SK-N-SH treated with all-trans-retinoic acid at 6 μM for 48 hours (cell line): Measurements from ENCODE around the gene RABGAP1L.

Source experiments
- ATAC-seq: fragments of 200-7000 bp; cut with Tn5 transposase; 3 replicates; pipeline ENCODE4 v1.9.1; 2020; ENCODE audit warnings: mild to moderate bottlenecking, moderate library complexity
- ARNTL ChIP-seq: fragments of 450-650 bp; formaldehyde crosslinking; IDR thresholded peaks from 2 replicates; pipeline ENCODE4 v1.5.0; 2020; ENCODE audit warnings: low read depth, mild to moderate bottlenecking, moderate library complexity, borderline replicate concordance
- BACH2 ChIP-seq: fragments of 250-450 bp; sonication (Bioruptor Pico); IDR thresholded peaks from 2 replicates; pipeline ENCODE4 v1.9.0; 2021; ENCODE audit warnings: mild to moderate bottlenecking, borderline replicate concordance
- CSDC2 ChIP-seq: fragments of 250-450 bp; sonication (Bioruptor Pico); IDR thresholded peaks from 2 replicates; pipeline ENCODE4 v1.5.0; 2020; ENCODE audit warnings: mild to moderate bottlenecking, moderate library complexity
- GLIS3 ChIP-seq: fragments of 250-450 bp; sonication (Bioruptor Pico); IDR thresholded peaks from 2 replicates; pipeline ENCODE4 v1.5.0; 2020; ENCODE audit warnings: mild to moderate bottlenecking, moderate library complexity
- ISL1 ChIP-seq: fragments of 250-450 bp; sonication (Bioruptor Pico); IDR thresholded peaks from 2 replicates; pipeline ENCODE4 v2.1.2; 2022; ENCODE audit warnings: mild to moderate bottlenecking, moderate library complexity
- OSR1 ChIP-seq: fragments of 250-450 bp; sonication (Bioruptor Pico); IDR thresholded peaks from 2 replicates; pipeline ENCODE4 v1.8.0; 2022; ENCODE audit warnings: moderate library complexity, mild to moderate bottlenecking, inconsistent platforms
- PPARA ChIP-seq: fragments of 250-450 bp; sonication (Bioruptor Pico); IDR thresholded peaks from 2 replicates; pipeline ENCODE4 v1.5.0; 2020; ENCODE audit warnings: mild to moderate bottlenecking, borderline replicate concordance
- RARB ChIP-seq: fragments of 250-450 bp; sonication (Bioruptor Pico); IDR thresholded peaks from 2 replicates; pipeline ENCODE4 v1.8.0; 2021; ENCODE audit warnings: mild to moderate bottlenecking, moderate library complexity
- SNAI2 ChIP-seq: fragments of 250-450 bp; sonication (Bioruptor Pico); IDR thresholded peaks from 2 replicates; pipeline ENCODE4 v1.5.0; 2020; ENCODE audit warnings: mild to moderate bottlenecking, moderate library complexity
- TCF4 ChIP-seq: fragments of 250-450 bp; sonication (Bioruptor Pico); IDR thresholded peaks from 2 replicates; pipeline ENCODE4 v1.8.0; 2021; ENCODE audit warnings: mild to moderate bottlenecking, moderate library complexity, borderline replicate concordance
- TOX ChIP-seq: fragments of 250-450 bp; sonication (Bioruptor Pico); IDR thresholded peaks from 2 replicates; pipeline ENCODE4 v1.8.0; 2021; ENCODE audit warnings: mild to moderate bottlenecking, moderate library complexity, borderline replicate concordance
- ZC3H10 ChIP-seq: fragments of 250-450 bp; sonication (Bioruptor Pico); IDR thresholded peaks from 2 replicates; pipeline ENCODE4 v1.5.1; 2021; ENCODE audit warnings: mild to moderate bottlenecking, moderate library complexity
- ZFP3 ChIP-seq: fragments of 250-450 bp; sonication (Bioruptor Pico); IDR thresholded peaks from 2 replicates; pipeline ENCODE4 v1.5.0; 2020; ENCODE audit warnings: mild to moderate bottlenecking, moderate library complexity
- ZFP30 ChIP-seq: fragments of 450-650 bp; formaldehyde crosslinking; IDR thresholded peaks from 2 replicates; pipeline ENCODE4 v1.5.0; 2022; ENCODE audit warnings: mild to moderate bottlenecking, moderate library complexity
- ZNF565 ChIP-seq: fragments of 450-650 bp; formaldehyde crosslinking; conservative IDR thresholded peaks from 2 replicates; pipeline ENCODE4 v1.5.0; 2020; ENCODE audit warnings: low read depth, mild to moderate bottlenecking, moderate library complexity
- ZNF70 ChIP-seq: fragments of 450-650 bp; formaldehyde crosslinking; IDR thresholded peaks from 2 replicates; pipeline ENCODE4 v1.5.0; 2020; ENCODE audit warnings: mild to moderate bottlenecking, moderate library complexity
- ZNF8 ChIP-seq: fragments of 450-650 bp; formaldehyde crosslinking; IDR thresholded peaks from 2 replicates; pipeline ENCODE4 v1.5.0; 2020; ENCODE audit warnings: mild to moderate bottlenecking, moderate library complexity
- TF ChIP-seq, protein P1 (sequence below): fragments of 250-450 bp; sonication (Bioruptor Pico); IDR thresholded peaks from 2 replicates; pipeline ENCODE4 v1.5.1; 2020; ENCODE audit warnings: low read depth, mild to moderate bottlenecking, moderate library complexity
- TF ChIP-seq, protein P2 (sequence below): fragments of 250-450 bp; sonication (Bioruptor Pico); IDR thresholded peaks from 2 replicates; pipeline ENCODE4 v1.8.0; 2020; ENCODE audit warnings: mild to moderate bottlenecking, moderate library complexity, borderline replicate concordance
- TF ChIP-seq, protein P3 (sequence below): fragments of 250-450 bp; sonication (Bioruptor Pico); IDR thresholded peaks from 2 replicates; pipeline ENCODE4 v1.5.0; 2020; ENCODE audit warnings: mild to moderate bottlenecking, moderate library complexity
- TF ChIP-seq, protein P4 (sequence below): fragments of 250-450 bp; sonication (Bioruptor Pico); IDR thresholded peaks from 2 replicates; pipeline ENCODE4 v1.8.0; 2021; ENCODE audit warnings: low read depth, mild to moderate bottlenecking, moderate library complexity, borderline replicate concordance

RABGAP1L gene

DNA sequence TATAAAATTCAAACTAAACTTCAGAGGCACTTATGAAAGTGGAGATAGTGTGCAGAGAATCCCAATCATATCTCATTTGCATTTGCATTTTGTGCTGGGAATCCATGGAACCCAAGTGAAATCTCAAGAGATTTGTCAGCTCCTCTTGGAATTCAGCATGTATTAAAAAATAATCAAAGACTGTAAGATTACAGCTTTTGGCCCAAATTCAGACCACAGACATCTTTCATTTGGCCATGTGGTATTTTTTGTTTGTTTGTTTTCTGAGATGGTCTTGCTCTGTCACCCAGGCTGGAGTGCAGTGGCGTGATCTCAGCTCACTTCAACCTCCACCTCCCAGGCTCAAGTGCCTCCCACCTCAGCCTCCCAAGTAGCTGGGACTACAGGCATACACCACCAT lies 836.6 kb downstream of the RABGAP1L start:
- ATAC-seq = no peak
- TF ChIP-seq, protein P1, sequence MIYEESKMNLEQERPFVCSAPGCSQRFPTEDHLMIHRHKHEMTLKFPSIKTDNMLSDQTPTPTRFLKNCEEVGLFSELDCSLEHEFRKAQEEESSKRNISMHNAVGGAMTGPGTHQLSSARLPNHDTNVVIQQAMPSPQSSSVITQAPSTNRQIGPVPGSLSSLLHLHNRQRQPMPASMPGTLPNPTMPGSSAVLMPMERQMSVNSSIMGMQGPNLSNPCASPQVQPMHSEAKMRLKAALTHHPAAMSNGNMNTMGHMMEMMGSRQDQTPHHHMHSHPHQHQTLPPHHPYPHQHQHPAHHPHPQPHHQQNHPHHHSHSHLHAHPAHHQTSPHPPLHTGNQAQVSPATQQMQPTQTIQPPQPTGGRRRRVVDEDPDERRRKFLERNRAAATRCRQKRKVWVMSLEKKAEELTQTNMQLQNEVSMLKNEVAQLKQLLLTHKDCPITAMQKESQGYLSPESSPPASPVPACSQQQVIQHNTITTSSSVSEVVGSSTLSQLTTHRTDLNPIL (CRISPR knock-in tag) = no peak
- no peak for TF ChIP-seq ZNF8
- TF ChIP-seq ZFP3 (CRISPR knock-in tag) = no peak
- no peak for TF ChIP-seq ISL1 (CRISPR knock-in tag)
- TF ChIP-seq RARB (CRISPR knock-in tag) = no peak
- TF ChIP-seq ZNF565 (CRISPR knock-in tag) = no peak
- TF ChIP-seq ZFP30 (CRISPR knock-in tag) = no peak
- no peak for TF ChIP-seq CSDC2 (CRISPR knock-in tag)
- TF ChIP-seq BACH2 (CRISPR knock-in tag) = no peak
- no peak for TF ChIP-seq GLIS3 (CRISPR knock-in tag)
- TF ChIP-seq, protein P2, sequence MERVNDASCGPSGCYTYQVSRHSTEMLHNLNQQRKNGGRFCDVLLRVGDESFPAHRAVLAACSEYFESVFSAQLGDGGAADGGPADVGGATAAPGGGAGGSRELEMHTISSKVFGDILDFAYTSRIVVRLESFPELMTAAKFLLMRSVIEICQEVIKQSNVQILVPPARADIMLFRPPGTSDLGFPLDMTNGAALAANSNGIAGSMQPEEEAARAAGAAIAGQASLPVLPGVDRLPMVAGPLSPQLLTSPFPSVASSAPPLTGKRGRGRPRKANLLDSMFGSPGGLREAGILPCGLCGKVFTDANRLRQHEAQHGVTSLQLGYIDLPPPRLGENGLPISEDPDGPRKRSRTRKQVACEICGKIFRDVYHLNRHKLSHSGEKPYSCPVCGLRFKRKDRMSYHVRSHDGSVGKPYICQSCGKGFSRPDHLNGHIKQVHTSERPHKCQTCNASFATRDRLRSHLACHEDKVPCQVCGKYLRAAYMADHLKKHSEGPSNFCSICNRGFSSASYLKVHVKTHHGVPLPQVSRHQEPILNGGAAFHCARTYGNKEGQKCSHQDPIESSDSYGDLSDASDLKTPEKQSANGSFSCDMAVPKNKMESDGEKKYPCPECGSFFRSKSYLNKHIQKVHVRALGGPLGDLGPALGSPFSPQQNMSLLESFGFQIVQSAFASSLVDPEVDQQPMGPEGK = no peak
- TF ChIP-seq, protein P3, sequence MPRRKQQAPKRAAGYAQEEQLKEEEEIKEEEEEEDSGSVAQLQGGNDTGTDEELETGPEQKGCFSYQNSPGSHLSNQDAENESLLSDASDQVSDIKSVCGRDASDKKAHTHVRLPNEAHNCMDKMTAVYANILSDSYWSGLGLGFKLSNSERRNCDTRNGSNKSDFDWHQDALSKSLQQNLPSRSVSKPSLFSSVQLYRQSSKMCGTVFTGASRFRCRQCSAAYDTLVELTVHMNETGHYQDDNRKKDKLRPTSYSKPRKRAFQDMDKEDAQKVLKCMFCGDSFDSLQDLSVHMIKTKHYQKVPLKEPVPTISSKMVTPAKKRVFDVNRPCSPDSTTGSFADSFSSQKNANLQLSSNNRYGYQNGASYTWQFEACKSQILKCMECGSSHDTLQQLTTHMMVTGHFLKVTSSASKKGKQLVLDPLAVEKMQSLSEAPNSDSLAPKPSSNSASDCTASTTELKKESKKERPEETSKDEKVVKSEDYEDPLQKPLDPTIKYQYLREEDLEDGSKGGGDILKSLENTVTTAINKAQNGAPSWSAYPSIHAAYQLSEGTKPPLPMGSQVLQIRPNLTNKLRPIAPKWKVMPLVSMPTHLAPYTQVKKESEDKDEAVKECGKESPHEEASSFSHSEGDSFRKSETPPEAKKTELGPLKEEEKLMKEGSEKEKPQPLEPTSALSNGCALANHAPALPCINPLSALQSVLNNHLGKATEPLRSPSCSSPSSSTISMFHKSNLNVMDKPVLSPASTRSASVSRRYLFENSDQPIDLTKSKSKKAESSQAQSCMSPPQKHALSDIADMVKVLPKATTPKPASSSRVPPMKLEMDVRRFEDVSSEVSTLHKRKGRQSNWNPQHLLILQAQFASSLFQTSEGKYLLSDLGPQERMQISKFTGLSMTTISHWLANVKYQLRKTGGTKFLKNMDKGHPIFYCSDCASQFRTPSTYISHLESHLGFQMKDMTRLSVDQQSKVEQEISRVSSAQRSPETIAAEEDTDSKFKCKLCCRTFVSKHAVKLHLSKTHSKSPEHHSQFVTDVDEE (CRISPR knock-in tag) = no peak
- no peak for TF ChIP-seq TOX (CRISPR knock-in tag)
- no peak for TF ChIP-seq OSR1 (CRISPR knock-in tag)
- no peak for TF ChIP-seq ZNF70 (CRISPR knock-in tag)

DNA sequence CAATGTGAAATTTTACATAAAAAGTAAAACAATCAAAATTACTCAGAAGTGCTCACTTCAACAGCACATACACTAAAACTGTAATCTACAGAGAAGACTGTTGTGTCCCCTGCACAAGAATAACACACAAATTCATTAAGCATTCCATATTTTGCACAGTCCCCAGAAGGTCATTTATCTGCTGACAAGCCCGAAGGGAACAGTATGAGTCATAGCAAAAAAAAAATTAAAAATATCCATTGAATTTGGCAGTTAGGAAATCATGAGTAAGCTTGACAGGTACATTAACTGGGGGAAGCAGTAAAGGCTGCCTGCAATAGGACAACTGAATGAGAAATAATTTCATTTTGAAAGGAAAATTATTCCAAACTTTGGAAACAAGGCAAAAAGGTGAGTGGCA lies 837.2 kb downstream of the RABGAP1L start:
- ATAC-seq = no peak
- TF ChIP-seq BACH2 (CRISPR knock-in tag) = no peak
- no peak for TF ChIP-seq RARB (CRISPR knock-in tag)
- TF ChIP-seq SNAI2 (CRISPR knock-in tag) = no peak
- no peak for TF ChIP-seq ISL1 (CRISPR knock-in tag)
- TF ChIP-seq, protein P1 (CRISPR knock-in tag) = no peak
- no peak for TF ChIP-seq ZNF565 (CRISPR knock-in tag)
- no peak for TF ChIP-seq PPARA (CRISPR knock-in tag)
- peak; percentile 12; the same call in 1 of the 2 replicates for TF ChIP-seq TOX (CRISPR knock-in tag)
- TF ChIP-seq ZFP30 (CRISPR knock-in tag) = no peak
- TF ChIP-seq, protein P3 (CRISPR knock-in tag) = no peak
- TF ChIP-seq, protein P4, sequence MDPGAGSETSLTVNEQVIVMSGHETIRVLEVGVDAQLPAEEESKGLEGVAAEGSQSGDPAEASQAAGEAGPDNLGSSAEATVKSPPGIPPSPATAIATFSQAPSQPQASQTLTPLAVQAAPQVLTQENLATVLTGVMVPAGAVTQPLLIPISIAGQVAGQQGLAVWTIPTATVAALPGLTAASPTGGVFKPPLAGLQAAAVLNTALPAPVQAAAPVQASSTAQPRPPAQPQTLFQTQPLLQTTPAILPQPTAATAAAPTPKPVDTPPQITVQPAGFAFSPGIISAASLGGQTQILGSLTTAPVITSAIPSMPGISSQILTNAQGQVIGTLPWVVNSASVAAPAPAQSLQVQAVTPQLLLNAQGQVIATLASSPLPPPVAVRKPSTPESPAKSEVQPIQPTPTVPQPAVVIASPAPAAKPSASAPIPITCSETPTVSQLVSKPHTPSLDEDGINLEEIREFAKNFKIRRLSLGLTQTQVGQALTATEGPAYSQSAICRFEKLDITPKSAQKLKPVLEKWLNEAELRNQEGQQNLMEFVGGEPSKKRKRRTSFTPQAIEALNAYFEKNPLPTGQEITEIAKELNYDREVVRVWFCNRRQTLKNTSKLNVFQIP (CRISPR knock-in tag) = no peak
- TF ChIP-seq ARNTL (CRISPR knock-in tag) = no peak
- no peak for TF ChIP-seq ZNF70 (CRISPR knock-in tag)
- TF ChIP-seq GLIS3 (CRISPR knock-in tag) = no peak
- TF ChIP-seq, protein P2 = no peak
- TF ChIP-seq TCF4 (CRISPR knock-in tag) = no peak
- peak; percentile 74; the same call in 1 of the 2 replicates for TF ChIP-seq ZC3H10 (CRISPR knock-in tag)
